Medulla oblongata (tissue), 1 donor: ENCODE measurements around the gene RIOK1.
A peak's percentile ranks its signal among the peaks of the same experiment; 100 is the strongest.
"Not testable (repeated sequence)": the region's sequence is repeated elsewhere in the genome, so short reads cannot be mapped to it uniquely, and the experiment has no call there.

Source experiments
- DNase-seq: peaks from one replicate; pipeline ENCODE4 v3.0.0-alpha.2; 2015; ENCODE audit errors: extremely low spot score

Gene RIOK1

DNA sequence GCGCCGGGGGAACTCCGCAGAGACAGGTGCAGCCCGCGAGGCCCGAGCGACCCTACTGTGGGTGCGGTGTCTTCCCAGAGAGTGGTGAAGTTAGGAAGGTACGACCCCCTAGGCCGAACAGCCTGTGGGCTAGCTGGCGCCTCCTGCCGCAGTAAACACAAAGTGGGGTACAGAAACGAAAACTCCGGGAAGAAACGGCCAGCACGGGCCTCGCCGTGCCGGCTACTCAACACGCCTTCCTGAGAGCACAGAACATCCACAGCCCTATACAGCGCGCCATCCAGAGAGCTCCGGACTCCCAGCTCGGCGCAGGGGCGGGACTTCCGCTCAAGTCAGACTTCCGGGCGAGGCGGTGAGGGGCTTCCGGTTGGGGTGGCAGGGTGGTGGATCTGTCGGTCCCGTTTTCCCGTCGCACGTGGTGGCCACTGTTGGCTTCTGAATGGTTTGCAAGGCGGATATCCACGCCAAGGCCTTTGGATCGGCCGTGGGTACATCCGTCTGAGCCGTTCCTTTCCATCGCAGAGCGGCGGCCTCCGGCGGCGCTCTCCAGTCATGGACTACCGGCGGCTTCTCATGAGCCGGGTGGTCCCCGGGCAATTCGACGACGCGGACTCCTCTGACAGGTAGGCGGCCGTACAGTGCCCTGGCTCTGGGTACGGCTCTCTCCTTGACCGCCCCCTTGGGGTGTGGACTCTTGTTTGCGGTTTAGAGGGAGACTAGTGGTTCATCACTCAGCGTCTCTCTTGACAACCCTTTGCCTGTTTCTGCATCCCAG is at the start of gene RIOK1, which contains the start of gene CAGE1:
TSS of gene RIOK1 (plus strand) at position 358 of the 775 bp plus-strand sequence. CDS start at position 553, 195 bp downstream.
TSS of gene CAGE1 (minus strand) at position 292 of the 775 bp plus-strand sequence. CDS start 2,569 bp downstream, outside the sequence.
- DNase-seq = peak; percentile 96

DNA sequence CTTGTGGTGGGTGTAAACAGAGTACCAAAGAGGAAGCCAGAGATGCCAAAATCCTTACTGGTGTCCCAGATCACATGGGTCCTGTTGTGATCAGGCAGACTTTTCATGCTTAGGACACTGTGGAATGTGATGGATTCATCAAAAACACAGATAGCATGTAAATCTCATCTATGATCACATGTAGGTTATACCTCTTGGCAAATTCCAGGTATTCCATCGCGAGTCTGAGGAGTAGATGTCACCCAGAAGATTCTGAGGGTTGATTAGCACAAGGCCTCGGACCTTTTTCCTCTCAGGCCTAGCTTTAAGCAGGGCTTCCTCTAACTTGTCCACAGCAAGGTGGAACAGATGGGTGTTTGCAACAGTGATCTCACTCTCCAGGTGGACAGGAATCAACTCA is 48.3 kb upstream of the RIOK1 start:
- DNase-seq = no peak

DNA sequence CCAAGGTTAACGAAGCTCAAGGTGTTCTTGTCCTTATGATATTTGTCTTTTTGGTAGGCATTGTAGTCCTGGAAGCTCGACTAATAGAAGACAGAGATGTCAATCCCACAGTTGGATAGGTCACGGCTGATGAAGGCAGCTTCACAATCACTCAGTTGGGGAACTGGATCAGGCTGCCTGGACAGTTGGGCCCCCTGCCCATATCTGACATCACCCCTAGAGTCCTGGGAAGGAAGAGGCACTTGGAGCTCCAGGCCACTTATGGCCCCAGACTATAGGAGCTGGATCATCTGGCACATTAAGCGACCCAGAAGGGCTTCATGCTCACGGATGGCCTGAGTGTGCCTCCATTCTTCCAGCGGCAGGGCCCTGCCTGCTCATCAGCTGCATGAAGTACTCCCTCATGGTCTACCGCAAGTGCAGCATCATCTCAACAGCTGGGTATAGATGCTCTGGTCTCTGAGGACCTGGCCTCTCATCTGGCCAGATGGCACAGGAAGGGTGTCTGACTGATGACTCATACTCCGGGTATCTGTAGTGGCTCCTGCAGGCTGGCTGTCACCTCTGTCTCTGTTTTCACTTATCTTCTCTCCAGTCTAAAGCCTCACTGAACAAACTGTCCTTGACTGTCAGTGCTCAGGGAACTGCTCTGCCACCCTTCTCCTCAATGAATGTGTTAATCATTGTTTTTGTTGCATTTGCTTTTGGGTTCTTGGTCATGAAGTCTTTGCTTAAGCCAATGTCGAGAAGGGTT is 47.4 kb upstream of the RIOK1 start:
- DNase-seq = no peak

DNA sequence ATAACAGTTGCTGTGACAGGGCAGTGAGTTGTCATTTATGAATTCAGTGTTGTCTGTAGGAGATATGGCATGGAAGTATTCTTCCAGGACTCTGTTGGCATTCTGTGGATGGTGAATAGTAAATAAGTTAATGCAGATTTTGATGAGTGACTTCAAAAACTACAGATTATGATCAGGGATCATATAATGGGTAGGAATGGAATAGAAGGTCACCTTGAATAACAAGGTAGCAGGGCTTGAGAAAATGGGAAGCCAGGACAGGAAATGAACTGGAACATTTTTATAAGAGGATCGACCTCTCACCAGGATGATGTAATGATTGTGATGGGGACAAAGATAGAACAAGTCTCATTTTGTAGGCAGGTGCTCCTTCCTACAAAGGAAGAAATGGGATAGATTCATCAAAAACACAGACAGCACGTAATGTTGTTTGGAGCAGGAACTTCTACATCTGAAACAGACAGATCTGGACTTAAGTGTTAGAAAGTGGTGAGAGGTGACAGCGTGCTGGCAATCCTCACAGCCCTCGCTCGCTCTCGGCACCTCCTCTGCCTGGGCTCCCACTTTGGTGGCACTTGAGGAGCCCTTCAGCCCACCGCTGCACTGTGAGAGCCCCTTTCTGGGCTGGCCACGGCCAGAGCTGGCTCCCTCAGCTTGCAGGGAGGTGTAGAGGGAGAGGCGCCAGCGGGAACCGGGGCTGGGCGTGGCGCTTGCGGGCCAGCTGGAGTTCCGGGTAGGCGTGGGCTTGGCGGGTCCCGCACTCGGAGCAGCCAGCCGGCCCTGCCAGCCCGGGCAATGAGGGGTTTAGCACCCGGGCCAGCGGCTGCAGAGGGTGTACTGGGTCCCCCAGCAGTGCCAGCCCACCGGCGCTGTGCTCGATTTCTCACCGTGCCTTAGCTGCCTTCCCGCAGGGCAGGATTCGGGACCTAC is 45.8 kb upstream of the RIOK1 start:
- DNase-seq = no peak

DNA sequence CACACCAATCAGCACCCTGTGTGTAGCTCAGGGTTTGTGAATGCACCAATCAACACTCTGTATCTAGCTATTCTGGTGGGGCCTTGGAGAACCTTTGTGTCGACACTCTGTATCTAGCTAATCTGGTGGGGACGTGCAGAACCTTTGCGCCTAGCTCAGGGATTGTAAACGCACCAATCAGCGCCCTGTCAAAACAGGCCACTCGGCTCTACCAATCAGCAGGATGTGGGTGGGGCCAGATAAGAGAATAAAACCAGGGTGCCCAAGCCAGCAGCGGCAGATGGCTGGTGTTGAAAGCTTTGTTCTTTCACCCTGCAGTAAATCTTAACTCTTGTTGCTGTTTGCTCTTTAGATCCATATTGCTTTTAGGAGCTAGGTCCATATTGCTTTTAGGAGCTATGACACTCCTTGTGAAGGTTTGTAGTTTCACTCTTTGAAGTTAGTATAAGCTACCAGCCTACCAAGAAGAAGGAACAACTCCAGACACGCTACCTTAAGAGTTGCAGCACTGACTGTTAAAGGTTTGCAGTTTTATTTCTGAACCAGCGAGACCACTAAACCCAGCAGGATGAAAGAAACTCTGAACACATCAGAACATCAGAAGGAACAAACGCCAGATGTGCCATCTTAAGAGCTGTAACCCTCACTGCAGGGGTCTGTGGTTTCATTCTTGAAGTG is 44.7 kb upstream of the RIOK1 start:
- not testable (repeated sequence) for DNase-seq

DNA sequence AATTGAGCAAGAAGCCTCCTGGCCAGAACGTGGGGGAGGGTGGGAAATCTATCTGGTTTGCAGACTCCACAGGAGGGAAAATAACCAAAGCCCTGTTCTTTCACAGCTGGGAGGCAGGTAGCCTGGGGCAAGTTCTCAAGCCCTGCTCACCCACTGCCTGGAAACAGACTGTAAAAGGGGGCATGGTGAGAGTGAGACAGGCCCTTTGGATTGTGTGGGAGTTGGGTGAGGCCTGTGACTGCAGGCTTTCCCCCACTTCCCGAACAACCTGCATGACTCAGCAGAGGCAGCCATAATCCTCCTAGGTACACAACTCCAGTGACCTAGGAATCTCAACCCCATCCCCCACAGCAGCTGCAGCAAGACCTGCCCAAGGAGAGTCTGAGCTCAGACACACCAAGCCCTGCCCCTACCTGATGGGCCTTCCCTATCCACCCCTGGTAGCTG is 42.0 kb upstream of the RIOK1 start:
- DNase-seq = not testable (repeated sequence)

DNA sequence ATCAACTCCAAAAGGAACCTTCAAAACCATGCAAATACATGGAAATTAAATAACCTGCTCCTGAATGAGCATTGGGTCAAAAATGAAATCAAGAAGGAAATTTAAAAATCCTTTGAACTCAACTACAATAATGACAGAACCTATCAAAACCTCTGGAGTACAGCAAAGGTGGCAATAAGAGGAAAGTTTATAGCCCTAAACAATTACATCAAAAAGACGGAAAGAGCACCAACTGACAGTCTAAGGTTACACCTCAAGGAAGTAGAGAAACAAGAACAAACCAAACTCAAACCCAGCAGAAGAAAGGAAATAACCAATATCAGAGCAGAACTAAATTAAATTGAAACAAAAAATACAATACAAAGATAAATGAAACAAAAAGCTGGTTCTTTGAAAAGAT is 39.0 kb upstream of the RIOK1 start:
- not testable (repeated sequence) for DNase-seq

DNA sequence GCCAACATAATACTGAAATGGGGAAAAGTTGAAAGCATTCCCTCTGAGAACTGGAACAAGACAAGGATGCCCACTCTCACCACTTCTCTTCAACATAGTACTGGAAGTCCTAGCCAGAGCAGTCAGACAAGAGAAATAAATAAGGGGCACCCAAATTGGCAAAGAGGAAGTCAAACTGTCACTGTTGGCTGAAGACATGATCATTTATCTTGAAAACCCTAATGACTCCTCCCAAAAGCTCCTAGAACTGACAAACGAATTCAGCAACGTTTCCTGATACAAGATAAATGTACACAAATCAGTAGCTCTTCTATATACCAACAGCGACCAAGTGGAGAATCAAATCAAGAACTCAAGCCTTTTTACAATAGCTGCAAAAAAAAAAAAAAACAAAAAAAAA is 37.7 kb upstream of the RIOK1 start:
- DNase-seq = not testable (repeated sequence)

DNA sequence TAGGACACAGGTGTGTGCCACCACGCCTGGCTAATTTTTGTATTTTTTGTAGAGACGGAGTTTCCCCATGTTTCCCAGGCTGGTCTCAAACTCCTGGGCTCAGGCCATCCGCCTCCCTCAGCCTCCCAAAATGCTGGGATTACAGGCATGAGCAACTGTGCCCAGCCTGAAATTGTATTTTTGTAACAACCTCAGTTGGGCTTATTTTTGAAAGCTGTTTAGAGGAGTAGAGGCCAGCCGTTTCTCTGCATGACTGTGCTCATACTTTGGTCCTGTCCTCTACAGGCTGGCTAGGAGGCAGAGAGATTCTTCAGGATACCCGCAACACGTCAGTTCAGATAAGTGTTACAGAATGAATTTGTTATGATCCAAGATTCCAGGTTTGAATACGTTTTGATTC is 22.2 kb upstream of the RIOK1 start:
- DNase-seq = no peak

DNA sequence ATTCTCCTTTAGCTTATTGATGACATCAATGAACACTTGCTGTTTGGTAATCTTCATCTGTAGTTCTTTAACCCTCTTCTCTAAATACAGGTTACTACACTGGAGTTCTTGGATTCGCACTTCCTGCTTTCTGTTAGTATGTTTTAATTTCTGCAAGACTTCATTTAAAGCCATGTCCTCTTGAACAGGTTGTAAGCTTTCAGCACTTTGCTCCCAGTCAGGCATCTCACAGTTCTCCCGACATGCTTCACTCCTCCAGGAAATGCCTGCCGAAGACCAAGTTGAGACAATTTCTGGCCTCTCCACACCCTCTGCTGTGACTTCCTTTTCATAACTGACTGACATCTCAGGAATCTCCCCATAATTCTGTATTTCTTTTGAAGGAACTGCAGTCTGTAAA is 15.9 kb upstream of the RIOK1 start:
- no peak for DNase-seq

DNA sequence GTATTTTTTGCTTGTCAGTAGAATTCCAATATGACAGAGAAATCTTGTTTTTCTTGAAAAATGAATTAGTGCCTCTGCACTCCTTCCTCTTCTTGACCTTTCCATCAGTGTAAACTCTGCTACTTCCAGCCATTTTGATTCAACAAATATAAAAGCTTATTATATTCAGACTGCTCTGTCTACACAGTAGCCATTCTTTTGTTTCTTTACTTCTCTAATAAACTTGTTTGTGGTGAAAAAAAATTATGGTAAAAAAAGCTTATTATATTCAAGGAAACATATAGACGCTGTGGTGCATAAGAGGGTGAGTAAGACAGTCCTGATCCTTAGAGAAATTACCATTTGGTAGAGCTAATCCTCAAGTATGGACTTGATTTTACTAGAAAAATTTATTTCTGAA is 11.6 kb upstream of the RIOK1 start:
- no peak for DNase-seq

DNA sequence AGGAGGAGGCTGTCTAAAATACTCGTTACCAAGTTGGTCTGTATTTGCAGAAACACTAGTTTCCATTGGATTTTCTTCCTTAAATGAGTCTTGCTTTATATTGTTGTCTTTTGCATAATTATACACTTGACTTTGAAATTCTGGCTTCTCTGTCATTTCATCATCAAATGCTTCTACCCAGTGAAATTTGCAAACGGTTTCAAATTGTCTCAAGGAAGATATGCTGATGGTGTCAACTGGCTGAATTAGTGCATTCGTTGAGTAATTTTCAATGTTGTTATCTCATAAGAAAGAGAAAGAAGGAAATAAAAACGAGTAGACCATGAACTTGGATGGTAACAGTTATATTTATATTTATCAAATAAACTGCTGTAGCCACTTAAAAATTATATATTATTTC is 10.9 kb upstream of the RIOK1 start:
- no peak for DNase-seq

DNA sequence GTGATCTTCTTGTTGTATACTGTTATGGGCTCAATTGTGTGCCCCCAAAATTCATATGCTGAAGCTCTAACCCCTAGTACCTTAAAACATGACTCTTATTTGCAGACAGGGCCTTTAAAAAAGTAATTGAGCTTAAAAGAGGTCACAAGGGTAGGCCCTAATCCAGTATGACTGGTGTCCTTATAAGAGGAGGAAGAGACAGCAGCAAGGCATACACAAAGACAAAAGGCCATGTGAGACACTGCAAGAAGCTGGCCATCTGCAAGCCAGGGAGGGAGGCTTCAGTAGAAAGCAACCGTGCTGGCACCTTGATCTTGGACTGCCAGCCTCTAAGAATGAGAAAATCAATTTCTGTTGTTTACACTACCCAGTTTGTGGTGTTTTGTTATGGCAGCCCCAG is 8.5 kb upstream of the RIOK1 start:
- DNase-seq = no peak

DNA sequence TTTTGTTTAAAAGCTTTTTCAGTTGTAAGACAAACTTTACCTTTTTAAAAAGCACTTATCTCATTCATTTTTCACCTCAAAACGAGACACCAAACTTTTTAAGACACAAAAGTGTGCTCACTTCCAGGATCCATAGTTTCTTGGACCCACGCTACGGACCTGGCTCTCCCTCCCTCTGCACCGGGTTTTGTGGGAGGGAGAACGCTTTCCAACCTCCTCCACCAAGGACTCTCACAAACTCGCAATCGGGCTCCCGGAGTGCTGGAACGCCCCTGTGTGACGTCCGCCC is 502 bp upstream of the RIOK1 start:
- DNase-seq = no peak

DNA sequence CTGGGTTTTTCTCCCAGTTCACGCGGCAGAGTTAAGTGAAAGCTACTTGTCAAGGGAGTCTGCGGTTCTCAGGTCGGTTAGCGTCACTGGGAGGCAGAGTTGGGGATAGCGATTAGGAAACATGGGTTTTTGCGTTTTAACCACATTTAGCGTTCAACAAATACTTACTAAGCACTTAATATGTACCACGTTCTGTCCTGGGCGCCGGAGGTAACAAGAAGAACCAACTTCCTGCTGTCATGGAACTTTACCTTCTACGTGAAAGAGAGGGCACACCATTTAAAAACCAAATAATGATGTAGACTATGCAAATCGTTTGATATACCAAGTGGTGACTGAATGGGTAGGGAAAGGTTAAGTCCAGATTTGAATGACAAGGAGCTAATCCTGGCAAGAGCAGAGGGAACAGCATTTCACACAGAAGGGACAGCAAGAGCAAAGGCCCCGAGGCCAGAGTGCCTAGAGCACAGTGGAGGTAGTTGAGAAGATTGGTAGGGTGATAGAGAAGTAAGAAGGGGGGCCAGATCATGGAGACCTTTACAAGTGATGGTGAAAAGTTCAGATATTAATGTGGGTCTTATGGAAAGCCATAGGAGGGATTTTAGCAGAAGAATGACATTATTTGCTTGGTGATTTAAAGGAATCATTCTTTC is 744 bp downstream of the RIOK1 start:
- no peak for DNase-seq

DNA sequence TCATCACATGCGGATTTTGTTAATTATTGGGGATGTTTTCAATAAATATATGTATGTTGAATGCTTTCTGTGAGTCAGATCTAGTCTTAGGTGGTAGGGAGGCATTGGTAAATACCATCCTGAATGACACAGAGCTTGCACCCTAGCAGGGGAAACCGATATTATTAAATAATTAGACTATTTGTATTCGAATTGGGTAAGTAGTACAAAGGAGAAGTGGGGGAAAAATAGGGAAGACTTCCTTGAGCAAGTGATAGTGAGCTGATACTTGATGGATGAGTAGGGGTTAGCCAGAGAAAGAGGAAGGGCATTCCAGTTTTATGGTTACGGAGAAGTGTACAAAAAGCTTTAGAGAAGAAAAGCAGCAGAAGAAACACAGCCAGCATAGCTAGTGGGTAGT is 1.5 kb downstream of the RIOK1 start:
- no peak for DNase-seq

DNA sequence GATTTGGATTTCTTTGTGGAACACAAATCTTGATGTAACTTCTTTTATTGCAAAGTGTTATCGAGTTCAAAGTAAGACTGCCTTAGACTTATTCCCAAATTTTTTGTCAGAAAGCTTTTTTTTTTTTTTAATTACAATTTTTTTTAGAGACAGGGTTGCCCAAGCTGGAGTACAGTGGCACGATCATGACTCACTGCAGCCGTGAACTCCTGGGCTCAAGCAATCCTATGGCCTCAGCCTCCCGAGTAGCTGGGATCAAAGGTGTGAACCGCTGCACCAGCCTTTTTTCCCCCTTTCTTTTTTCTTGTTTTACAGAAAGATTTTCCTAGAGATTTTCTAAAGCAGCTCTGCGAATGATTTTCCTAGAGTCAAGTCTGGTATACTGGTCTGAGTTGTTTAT is 2.8 kb downstream of the RIOK1 start:
- DNase-seq = no peak

DNA sequence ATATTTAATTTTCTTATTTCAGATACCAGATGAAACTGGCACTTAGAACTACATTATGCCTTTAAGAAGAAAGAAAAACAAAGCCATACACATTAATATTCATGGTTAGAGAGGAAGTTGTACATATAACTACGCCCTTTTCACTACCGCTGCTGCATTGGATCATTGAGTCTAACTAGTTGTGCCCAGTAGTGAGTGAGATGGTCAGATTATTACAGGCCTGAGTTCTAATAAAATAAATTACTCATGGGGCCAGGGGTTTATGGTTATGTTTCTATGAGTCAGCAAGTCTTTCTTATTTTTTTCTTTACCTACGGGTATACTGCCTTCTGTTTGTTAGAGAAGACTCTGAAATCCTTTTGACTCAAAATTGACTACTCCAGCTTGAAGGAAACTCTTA is 11.5 kb downstream of the RIOK1 start:
- no peak for DNase-seq

DNA sequence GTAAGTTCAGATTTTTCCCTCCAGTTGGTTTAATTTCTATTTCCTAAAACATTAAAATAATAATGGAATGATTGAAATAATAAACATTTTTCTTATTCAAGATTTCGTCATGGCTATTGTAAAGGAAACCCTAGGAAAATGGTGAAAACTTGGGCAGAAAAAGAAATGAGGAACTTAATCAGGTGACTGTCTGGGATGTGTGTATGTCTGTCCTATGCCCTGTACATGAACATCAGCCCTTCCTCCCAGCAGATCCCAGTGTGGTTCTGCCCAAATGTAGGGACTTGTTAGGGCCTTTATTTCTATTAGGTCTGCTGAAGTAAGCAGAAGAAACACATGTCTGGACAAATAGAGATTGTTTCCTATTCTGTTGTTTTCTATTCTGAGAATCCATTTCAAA is 13.1 kb downstream of the RIOK1 start:
- DNase-seq = peak; percentile 49

DNA sequence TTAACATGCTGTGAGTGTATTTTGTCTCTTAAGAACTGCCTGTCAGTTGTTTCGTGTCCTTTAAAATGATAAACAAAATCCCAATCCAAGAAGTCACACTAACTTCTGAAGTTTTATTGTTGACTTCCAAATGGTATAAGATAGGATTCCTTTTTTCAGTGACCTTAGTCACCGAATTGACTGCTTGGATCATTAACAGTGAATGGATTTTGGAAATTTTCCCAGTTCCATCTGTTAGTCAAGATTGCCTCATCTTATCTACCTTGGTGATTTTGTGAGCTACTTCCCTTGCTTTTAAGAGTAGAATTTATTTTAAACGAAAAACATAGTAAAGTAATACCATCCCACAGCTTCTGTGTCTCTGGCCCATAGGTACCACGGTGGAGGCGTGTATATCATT is 14.9 kb downstream of the RIOK1 start:
- DNase-seq = no peak

DNA sequence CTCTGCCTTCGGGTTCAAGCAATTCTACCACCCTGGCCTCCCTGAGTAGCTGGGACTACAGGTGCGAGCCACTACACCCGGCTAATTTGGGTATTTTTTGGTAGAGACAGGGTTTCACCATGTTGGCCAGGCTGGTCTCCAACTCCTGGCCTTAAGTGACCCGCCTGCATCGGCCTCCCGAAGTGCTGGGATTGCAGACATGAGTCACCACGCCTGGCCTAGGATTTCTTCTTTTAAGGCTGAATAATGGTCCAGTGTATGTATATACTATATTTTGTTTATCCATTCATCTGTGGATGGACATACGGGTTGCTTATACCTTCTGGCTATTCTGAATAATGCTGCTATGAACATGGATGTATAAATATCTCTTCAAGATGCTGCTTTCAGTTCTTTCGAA is 17.1 kb downstream of the RIOK1 start:
- DNase-seq = no peak
